ENCODE data around the gene EIPR1. TPM values are rescaled to one million over a fixed set of nuclear protein-coding genes. Genes with fewer than 3 reads are reported as not detected.
A peak's percentile ranks its signal among the peaks of the same experiment; 100 is the strongest.

EIPR1 gene
- total and polyA plus RNA-seq, 2 of the 4 experiments (the other 2 are of a cell fraction) = 46.5 to 67.4 TPM

DNA sequence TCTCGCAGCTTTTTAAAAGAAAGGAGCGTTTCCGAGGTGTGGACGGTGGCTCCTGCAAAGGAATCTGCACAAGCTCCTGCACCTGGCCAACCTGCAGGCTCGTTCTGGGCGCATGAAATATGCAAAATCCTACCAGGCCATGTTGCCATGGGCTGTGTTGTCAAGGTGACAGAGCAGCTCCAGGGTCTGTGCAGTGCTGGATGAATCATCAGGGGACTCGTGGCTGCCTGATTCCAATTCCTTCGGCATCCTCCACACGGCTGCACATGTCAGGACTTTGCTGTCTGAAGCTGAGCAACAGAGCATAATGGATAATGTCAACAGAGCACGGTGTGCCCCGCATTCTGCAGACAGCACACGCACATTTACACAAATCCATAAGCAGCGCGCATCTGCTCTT is 120.5 kb downstream of the EIPR1 start:
- Histone ChIP-seq H4K91ac (ENCODE audit: insufficient read depth, low read depth, low read length) (no peak overlapping the region), H2BK20ac (ENCODE audit: low read depth, low read length) (no peak overlapping the region), H3K4me2 (ENCODE audit: low read depth, low read length) (no peak overlapping the region), H3K79me1 (ENCODE audit: low read depth in 1 of 2, low read length in 2 of 2) (peaks cover 0 to 6% of the 10 kb centered on the region in 2 experiments; a peak in 2 of 4 replicates), H3K4me3 (ENCODE audit: insufficient read depth, low read depth, low read length) (no peak overlapping the region), H3K56ac (ENCODE audit: extremely low read depth, insufficient read depth, low read length) (no peak overlapping the region), H3K18ac (ENCODE audit: low read depth, low read length) (no peak overlapping the region), H3K4ac (ENCODE audit: low read depth, low read length) (no peak overlapping the region), H4K8ac (ENCODE audit: low read depth in 2 of 2, low read length in 2 of 2) (no peak overlapping the region), H3K27ac (ENCODE audit: insufficient read depth, low read length) (no peak overlapping the region), H2AK9ac (replicated peaks; ENCODE audit: low read depth, low read length, poor library complexity) (no peak overlapping the region), H3K36me3 (ENCODE audit: control insufficient read depth, insufficient read depth, low read length) (peaks cover 5% of the 10 kb centered on the region; the same call in 1 of the 2 replicates), H3K4me1 (ENCODE audit: control insufficient read depth, insufficient read depth, low read length) (no peaks in the 10 kb centered on the region; the same call in 1 of the 2 replicates), H4K5ac (ENCODE audit: low read depth, low read length) (no peak overlapping the region), H2BK15ac (ENCODE audit: low read depth, low read length) (no peak overlapping the region), H2AK5ac (ENCODE audit: low read depth, low read length) (no peak overlapping the region), H4K20me1 (ENCODE audit: insufficient read depth, low read length) (no peaks in the 10 kb centered on the region), H3K23ac (ENCODE audit: low read depth, low read length) (no peak overlapping the region), H2BK120ac (ENCODE audit: low read depth, low read length) (no peak overlapping the region), H2BK5ac (ENCODE audit: low read depth, low read length, poor library complexity, severe bottlenecking) (no peak overlapping the region), H3K9me3 (ENCODE audit: control insufficient read depth, insufficient read depth, low read length) (no peaks in the 10 kb centered on the region), H3K14ac (replicated peaks; ENCODE audit: low read depth, low read length) (no peak overlapping the region), H3K9ac (ENCODE audit: low read depth, low read length) (no peak overlapping the region), H2AFZ (replicated peaks; ENCODE audit: low read length, poor library complexity) (no peak overlapping the region), H3K27me3 (ENCODE audit: control insufficient read depth, insufficient read depth, low read length) (no peaks in the 10 kb centered on the region), H3K9me1 (ENCODE audit: insufficient read depth, low read length) (no peaks in the 10 kb centered on the region)
- intact Hi-C loops (cut with micrococcal nuclease) = no loop called here
- WGBS, 2 experiments (ENCODE audit: extremely low coverage in 2 of 2, insufficient read length in 1 of 2) = 83% methylated on average over 9 of the region's 14 CpGs; no CpG with 5 or more reads in 1 of the 2 experiments
- BruUV-seq (replicated peaks) = no TSS peak
- TF ChIP-seq MAZ (IDR thresholded peaks at IDR 0.05; ENCODE audit: borderline replicate concordance, low read depth, low read length) = no peak
- CTCF ChIA-PET = no interaction called here
- ATAC-seq (ENCODE audit: low read depth) = no peak; the same call in 1 of the 2 replicates
- peak; percentile 22 for DNase-seq
- POLR2A ChIA-PET (ENCODE audit: unreplicated experiment) = no interaction called here
- dilution Hi-C loops (cut with HindIII; ENCODE audit: low sequenced_read_pairs, unreplicated experiment) = no loop called here
- in situ Hi-C loops (cut with MboI; ENCODE audit: low sequenced_read_pairs) = no loop called here

Data from IMR-90 (cell line).